Measurements from ENCODE around the gene AMER1.

Gene AMER1

GRCh38 chrX:64206556-64207162 is 1.2 kb upstream of the AMER1 start:
- 0 out of 2 replicates have a peak overlapping the region, but pooled peaks have one; percentile 3 for H2AFZ ChIP-seq (ENCODE audit: low read depth, low read length)
- peak overlapping the region; percentile 74 for H3K27ac ChIP-seq (ENCODE audit: low read length)

GRCh38 chrX:64205735-64206501 is 410 bp upstream of the AMER1 start:
- Histone ChIP-seq H3K27ac (ENCODE audit: low read length) (peak overlapping the region; percentile 74), H3K79me2 (ENCODE audit: low read length) (peaks cover 35% of the 10 kb centered on the region), H3K4me2 (ENCODE audit: low read length) (peak overlapping the region; percentile 70), H3K4me3 (ENCODE audit: low read length) (peak overlapping the region; percentile 88), H3K9ac (ENCODE audit: low read length) (peak overlapping the region; percentile 87), H4K20me1 (ENCODE audit: insufficient read depth, low read length) (no peaks in the 10 kb centered on the region), H3K36me3 (replicated peaks; ENCODE audit: low read depth, low read length) (no peaks in the 10 kb centered on the region), H3K4me1 (ENCODE audit: low read length) (peaks cover 11% of the 10 kb centered on the region), H3K9me3 (ENCODE audit: insufficient read depth, low read length) (no peaks in the 10 kb centered on the region), H3K27me3 (ENCODE audit: low read depth, low read length) (no peaks in the 10 kb centered on the region), H2AFZ (ENCODE audit: low read depth, low read length) (peak overlapping the region; percentile 63; the same call in 1 of the 2 replicates)
- TF ChIP-seq EZH2phosphoT487 (IDR thresholded peaks at IDR 0.05; ENCODE audit: low read depth): no peak
- no peak for TF ChIP-seq CTCF (IDR thresholded peaks at IDR 0.05; ENCODE audit: low read depth, low read length)

More at GRCh38 chrX:64206556-64207162, 1.2 kb upstream of the AMER1 start:
- Histone ChIP-seq H3K4me1 (ENCODE audit: low read length) (peaks cover 11% of the 10 kb centered on the region), H3K9ac (ENCODE audit: low read length) (peak overlapping the region; percentile 87), H4K20me1 (ENCODE audit: insufficient read depth, low read length) (no peaks in the 10 kb centered on the region), H3K27me3 (ENCODE audit: low read depth, low read length) (no peaks in the 10 kb centered on the region), H3K79me2 (ENCODE audit: low read length) (peaks cover 28% of the 10 kb centered on the region), H3K36me3 (replicated peaks; ENCODE audit: low read depth, low read length) (no peaks in the 10 kb centered on the region), H3K9me3 (ENCODE audit: insufficient read depth, low read length) (no peaks in the 10 kb centered on the region), H3K4me2 (ENCODE audit: low read length) (peak overlapping the region; percentile 70), H3K4me3 (ENCODE audit: low read length) (peak overlapping the region; percentile 88)
- TF ChIP-seq CTCF (IDR thresholded peaks at IDR 0.05; ENCODE audit: low read depth, low read length) (no peak), EZH2phosphoT487 (IDR thresholded peaks at IDR 0.05; ENCODE audit: low read depth) (no peak)

GRCh38 chrX:64204701-64205440 is 637 bp downstream of the AMER1 start:
- Histone ChIP-seq H3K9me3 (ENCODE audit: insufficient read depth, low read length) (no peaks in the 10 kb centered on the region), H3K9ac (ENCODE audit: low read length) (peak overlapping the region; percentile 84), H2AFZ (ENCODE audit: low read depth, low read length) (no peak overlapping the region), H3K27me3 (ENCODE audit: low read depth, low read length) (no peaks in the 10 kb centered on the region), H3K4me3 (ENCODE audit: low read length) (peak overlapping the region; percentile 88), H3K27ac (ENCODE audit: low read length) (peak overlapping the region; percentile 34), H3K4me1 (ENCODE audit: low read length) (peaks cover 11% of the 10 kb centered on the region), H3K36me3 (replicated peaks; ENCODE audit: low read depth, low read length) (no peaks in the 10 kb centered on the region), H4K20me1 (ENCODE audit: insufficient read depth, low read length) (no peaks in the 10 kb centered on the region), H3K79me2 (ENCODE audit: low read length) (peaks cover 44% of the 10 kb centered on the region), H3K4me2 (ENCODE audit: low read length) (peak overlapping the region; percentile 83)
- TF ChIP-seq CTCF (IDR thresholded peaks at IDR 0.05; ENCODE audit: low read depth, low read length) (no peak), EZH2phosphoT487 (IDR thresholded peaks at IDR 0.05; ENCODE audit: low read depth) (no peak)

- peaks cover 50% of the 10 kb centered on the region for H3K79me2 ChIP-seq (ENCODE audit: low read length)
- H3K9me3 ChIP-seq (ENCODE audit: insufficient read depth, low read length): no peaks in the 10 kb centered on the region
- H3K36me3 ChIP-seq (replicated peaks; ENCODE audit: low read depth, low read length): no peaks in the 10 kb centered on the region
- peak overlapping the region; percentile 84 for H3K9ac ChIP-seq (ENCODE audit: low read length)
- peak overlapping the region; percentile 83 for H3K4me2 ChIP-seq (ENCODE audit: low read length)
- H3K4me3 ChIP-seq (ENCODE audit: low read length): peak overlapping the region; percentile 88
- no peak overlapping the region for H2AFZ ChIP-seq (ENCODE audit: low read depth, low read length)
- H3K27me3 ChIP-seq (ENCODE audit: low read depth, low read length): no peaks in the 10 kb centered on the region
- H3K4me1 ChIP-seq (ENCODE audit: low read length): peaks cover 11% of the 10 kb centered on the region
- H3K27ac ChIP-seq (ENCODE audit: low read length): no peak overlapping the region
- TF ChIP-seq CTCF (IDR thresholded peaks at IDR 0.05; ENCODE audit: low read depth, low read length) (no peak), EZH2phosphoT487 (IDR thresholded peaks at IDR 0.05; ENCODE audit: low read depth) (no peak)
- H4K20me1 ChIP-seq (ENCODE audit: insufficient read depth, low read length): no peaks in the 10 kb centered on the region
Measured at GRCh38 chrX:64204252-64204651, 1.3 kb downstream of the AMER1 start.

All from OCI-LY3 (cell line).